ENCODE results near the gene SPTBN4. TPM values are rescaled to one million over a fixed set of nuclear protein-coding genes. Genes with fewer than 3 reads are reported as not detected.
"Not testable (repeated sequence)": the region's sequence is repeated elsewhere in the genome, so short reads cannot be mapped to it uniquely, and the experiment has no call there.

SPTBN4 gene
- total RNA-seq, 2 donors from 2014 or later: 0.79 to 2.0 TPM

- no peak overlapping the region for H3K4me3 Mint-ChIP-seq
- no peak for TF ChIP-seq CTCF (conservative IDR thresholded peaks at IDR 0.05)
- Histone ChIP-seq H3K27me3 (ENCODE audit: control insufficient read depth, insufficient read depth, low read length, poor library complexity, severe bottlenecking) (peaks cover 7% of the 10 kb centered on the region), H3K27ac (ENCODE audit: low read depth, low read length) (no peak overlapping the region), H3K9me3 (ENCODE audit: control insufficient read depth, low read length) (peaks cover 6% of the 10 kb centered on the region), H3K9ac (ENCODE audit: extremely low read depth, low read length, poor library complexity, severe bottlenecking) (no peak overlapping the region), H3K36me3 (ENCODE audit: control insufficient read depth, insufficient read depth, low read length) (no peaks in the 10 kb centered on the region), H3K4me3 (ENCODE audit: low read length) (no peak overlapping the region), H3K4me1 (ENCODE audit: control insufficient read depth, insufficient read depth, low read length) (no peaks in the 10 kb centered on the region)
- no peak overlapping the region for H3K27ac Mint-ChIP-seq
- H3K4me1 Mint-ChIP-seq: no peaks in the 10 kb centered on the region
- H3K9me3 Mint-ChIP-seq: peaks cover 15% of the 10 kb centered on the region
- H3K27me3 Mint-ChIP-seq (ENCODE audit: insufficient read depth): peaks cover 34% of the 10 kb centered on the region
- WGBS, 2 experiments (ENCODE audit: insufficient coverage in 1 of 2, insufficient read length in 1 of 2): 87 to 91% methylated on average over 4 to 6 of the region's 6 CpGs
- DNase-seq: no peak
- no peaks in the 10 kb centered on the region for H3K36me3 Mint-ChIP-seq (ENCODE audit: low read depth)
These were observed 76.3 kb downstream of the SPTBN4 start for GRCh38 chr19:40543029-40543597.

GRCh38 chr19:40546153-40546841, 79.5 kb downstream of the SPTBN4 start:
- H3K36me3 ChIP-seq (ENCODE audit: control insufficient read depth, insufficient read depth, low read length); H3K9me3 ChIP-seq (ENCODE audit: control insufficient read depth, low read length); H3K4me1 Mint-ChIP-seq; H3K27ac Mint-ChIP-seq; H3K36me3 Mint-ChIP-seq (ENCODE audit: low read depth); H3K9ac ChIP-seq (ENCODE audit: extremely low read depth, low read length, poor library complexity, severe bottlenecking); H3K4me1 ChIP-seq (ENCODE audit: control insufficient read depth, insufficient read depth, low read length); H3K4me3 Mint-ChIP-seq; H3K27ac ChIP-seq (ENCODE audit: low read depth, low read length); H3K4me3 ChIP-seq (ENCODE audit: low read length); DNase-seq: not testable (repeated sequence)
- H3K9me3 Mint-ChIP-seq: peaks cover 15% of the 10 kb centered on the region
- H3K27me3 ChIP-seq (ENCODE audit: control insufficient read depth, insufficient read depth, low read length, poor library complexity, severe bottlenecking): peaks cover 27% of the 10 kb centered on the region
- H3K27me3 Mint-ChIP-seq (ENCODE audit: insufficient read depth): peaks cover 55% of the 10 kb centered on the region
- 20 to 71% methylated on average over 1 to 2 of the region's 3 CpGs for WGBS, 2 experiments (ENCODE audit: insufficient coverage in 1 of 2, insufficient read length in 1 of 2)

GRCh38 chr19:40547190-40547589, 80.4 kb downstream of the SPTBN4 start:
- H3K9me3 ChIP-seq (ENCODE audit: control insufficient read depth, low read length); H3K4me1 Mint-ChIP-seq; H3K4me3 ChIP-seq (ENCODE audit: low read length); DNase-seq; H3K36me3 ChIP-seq (ENCODE audit: control insufficient read depth, insufficient read depth, low read length); H3K9ac ChIP-seq (ENCODE audit: extremely low read depth, low read length, poor library complexity, severe bottlenecking); H3K27ac ChIP-seq (ENCODE audit: low read depth, low read length); H3K4me3 Mint-ChIP-seq; H3K36me3 Mint-ChIP-seq (ENCODE audit: low read depth); H3K27ac Mint-ChIP-seq; H3K4me1 ChIP-seq (ENCODE audit: control insufficient read depth, insufficient read depth, low read length): not testable (repeated sequence)
- peaks cover 15% of the 10 kb centered on the region for H3K9me3 Mint-ChIP-seq
- peaks cover 27% of the 10 kb centered on the region for H3K27me3 ChIP-seq (ENCODE audit: control insufficient read depth, insufficient read depth, low read length, poor library complexity, severe bottlenecking)
- H3K27me3 Mint-ChIP-seq (ENCODE audit: insufficient read depth): peaks cover 57% of the 10 kb centered on the region
- 100% methylated on average over 1 of the region's 4 CpGs; no CpG with 5 or more reads in 1 of the 2 experiments for WGBS, 2 experiments (ENCODE audit: insufficient coverage in 1 of 2, insufficient read length in 1 of 2)

- no peak overlapping the region for H3K27ac Mint-ChIP-seq
- no peaks in the 10 kb centered on the region for H3K4me1 ChIP-seq (ENCODE audit: control insufficient read depth, insufficient read depth, low read length)
- peaks cover 31% of the 10 kb centered on the region for H3K27me3 ChIP-seq (ENCODE audit: control insufficient read depth, insufficient read depth, low read length, poor library complexity, severe bottlenecking)
- no peak for DNase-seq
- no peaks in the 10 kb centered on the region for H3K36me3 Mint-ChIP-seq (ENCODE audit: low read depth)
- H3K4me1 Mint-ChIP-seq: peaks cover 3% of the 10 kb centered on the region
- no peak overlapping the region for H3K27ac ChIP-seq (ENCODE audit: low read depth, low read length)
- no peak overlapping the region for H3K4me3 ChIP-seq (ENCODE audit: low read length)
- H3K36me3 ChIP-seq (ENCODE audit: control insufficient read depth, insufficient read depth, low read length): no peaks in the 10 kb centered on the region
- H3K27me3 Mint-ChIP-seq (ENCODE audit: insufficient read depth): peaks cover 58% of the 10 kb centered on the region
- peaks cover 15% of the 10 kb centered on the region for H3K9me3 Mint-ChIP-seq
- H3K4me3 Mint-ChIP-seq: no peak overlapping the region
- no peak for TF ChIP-seq CTCF (conservative IDR thresholded peaks at IDR 0.05)
- peaks cover 6% of the 10 kb centered on the region for H3K9me3 ChIP-seq (ENCODE audit: control insufficient read depth, low read length)
- 73% methylated on average over 1 of the region's 1 CpG; no CpG with 5 or more reads in 1 of the 2 experiments for WGBS, 2 experiments (ENCODE audit: insufficient coverage in 1 of 2, insufficient read length in 1 of 2)
- no peak overlapping the region for H3K9ac ChIP-seq (ENCODE audit: extremely low read depth, low read length, poor library complexity, severe bottlenecking)
These were observed 81.0 kb downstream of the SPTBN4 start for GRCh38 chr19:40547836-40548235.

Data from endodermal cell (in vitro differentiated cells).